Osteocyte (in vitro differentiated cells): ENCODE data around the gene FGF5. TPM values are rescaled to one million over a fixed set of nuclear protein-coding genes. Genes with fewer than 3 reads are reported as not detected.
A peak's percentile ranks its signal among the peaks of the same experiment; 100 is the strongest.

Experiments used
- DNase-seq: peaks from one replicate; pipeline ENCODE4 v3.0.0; 2021; ENCODE audit warnings: mixed read lengths; ENCODE audit not compliant: unreplicated experiment; ENCODE audit errors: extremely low spot score
- H3K27ac Mint-ChIP-seq: one replicate; pipeline ENCODE4 v1.8.0; 2021; ENCODE audit warnings: mild to moderate bottlenecking, mixed read lengths; ENCODE audit not compliant: unreplicated experiment
- H3K27me3 Mint-ChIP-seq: one replicate; pipeline ENCODE4 v1.8.0; 2021; ENCODE audit warnings: mixed read lengths; ENCODE audit not compliant: unreplicated experiment
- H3K36me3 Mint-ChIP-seq: one replicate; pipeline ENCODE4 v1.8.0; 2021; ENCODE audit warnings: mixed read lengths; ENCODE audit not compliant: unreplicated experiment
- H3K4me1 Mint-ChIP-seq: one replicate; pipeline ENCODE4 v1.8.0; 2021; ENCODE audit warnings: mixed read lengths; ENCODE audit not compliant: unreplicated experiment
- H3K4me3 Mint-ChIP-seq: one replicate; pipeline ENCODE4 v1.8.0; 2021; ENCODE audit warnings: mild to moderate bottlenecking, moderate library complexity, mixed read lengths; ENCODE audit not compliant: unreplicated experiment
- H3K9me3 Mint-ChIP-seq: one replicate; pipeline ENCODE4 v1.8.0; 2021; ENCODE audit warnings: mixed read lengths; ENCODE audit not compliant: unreplicated experiment
- total RNA-seq: library from RNA; stranded (reverse); gene quantifications from 2 replicates; pipeline ENCODE4 v1.2.1, GENCODE V29; 2021
- TF ChIP-seq, protein P1 (sequence below): fragments of 200-600 bp; sonication (generic); IDR thresholded peaks from 2 replicates; pipeline ENCODE4 v1.5.0; 2021; ENCODE audit warnings: antibody characterized with exemption, mild to moderate bottlenecking, moderate library complexity

FGF5 gene
- total RNA-seq, 1 donor from 2014 or later: 8.2 TPM

GRCh38 chr4:80321341-80321740, 54.9 kb downstream of the FGF5 start:
- DNase-seq: no peak
- H3K4me3 Mint-ChIP-seq: no peak overlapping the region
- peaks cover 2% of the 10 kb centered on the region for H3K27me3 Mint-ChIP-seq
- H3K36me3 Mint-ChIP-seq: no peaks in the 10 kb centered on the region
- no peak overlapping the region for H3K27ac Mint-ChIP-seq
- peaks cover 19% of the 10 kb centered on the region for H3K4me1 Mint-ChIP-seq
- no peaks in the 10 kb centered on the region for H3K9me3 Mint-ChIP-seq
- TF ChIP-seq, protein P1, sequence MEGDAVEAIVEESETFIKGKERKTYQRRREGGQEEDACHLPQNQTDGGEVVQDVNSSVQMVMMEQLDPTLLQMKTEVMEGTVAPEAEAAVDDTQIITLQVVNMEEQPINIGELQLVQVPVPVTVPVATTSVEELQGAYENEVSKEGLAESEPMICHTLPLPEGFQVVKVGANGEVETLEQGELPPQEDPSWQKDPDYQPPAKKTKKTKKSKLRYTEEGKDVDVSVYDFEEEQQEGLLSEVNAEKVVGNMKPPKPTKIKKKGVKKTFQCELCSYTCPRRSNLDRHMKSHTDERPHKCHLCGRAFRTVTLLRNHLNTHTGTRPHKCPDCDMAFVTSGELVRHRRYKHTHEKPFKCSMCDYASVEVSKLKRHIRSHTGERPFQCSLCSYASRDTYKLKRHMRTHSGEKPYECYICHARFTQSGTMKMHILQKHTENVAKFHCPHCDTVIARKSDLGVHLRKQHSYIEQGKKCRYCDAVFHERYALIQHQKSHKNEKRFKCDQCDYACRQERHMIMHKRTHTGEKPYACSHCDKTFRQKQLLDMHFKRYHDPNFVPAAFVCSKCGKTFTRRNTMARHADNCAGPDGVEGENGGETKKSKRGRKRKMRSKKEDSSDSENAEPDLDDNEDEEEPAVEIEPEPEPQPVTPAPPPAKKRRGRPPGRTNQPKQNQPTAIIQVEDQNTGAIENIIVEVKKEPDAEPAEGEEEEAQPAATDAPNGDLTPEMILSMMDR: no peak

DNA sequence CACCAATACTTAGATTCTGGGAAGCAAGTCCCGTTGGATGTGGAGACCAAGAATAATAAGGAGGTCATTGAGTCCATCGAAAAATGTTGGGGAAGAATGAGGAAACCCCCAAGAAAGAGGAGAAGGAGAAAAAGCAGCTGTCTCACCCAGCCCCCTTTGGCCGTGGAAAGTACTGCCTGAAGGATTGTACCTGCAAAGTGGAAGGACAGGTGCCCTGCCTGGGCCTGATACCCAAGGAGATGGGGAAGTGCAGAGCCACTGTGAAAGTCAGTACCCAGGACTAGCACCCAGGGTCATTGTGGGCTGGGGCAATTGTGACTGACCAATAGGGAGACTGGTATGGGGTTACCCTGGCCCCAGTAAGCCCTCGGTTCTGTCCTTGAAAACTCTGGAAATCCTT, 55.3 kb downstream of the FGF5 start:
- Mint-ChIP-seq H3K27me3 (peaks cover 2% of the 10 kb centered on the region), H3K4me3 (no peak overlapping the region), H3K27ac (no peak overlapping the region), H3K36me3 (no peaks in the 10 kb centered on the region), H3K4me1 (peaks cover 19% of the 10 kb centered on the region), H3K9me3 (no peaks in the 10 kb centered on the region)
- no peak for DNase-seq
- TF ChIP-seq, protein P1: no peak

DNA sequence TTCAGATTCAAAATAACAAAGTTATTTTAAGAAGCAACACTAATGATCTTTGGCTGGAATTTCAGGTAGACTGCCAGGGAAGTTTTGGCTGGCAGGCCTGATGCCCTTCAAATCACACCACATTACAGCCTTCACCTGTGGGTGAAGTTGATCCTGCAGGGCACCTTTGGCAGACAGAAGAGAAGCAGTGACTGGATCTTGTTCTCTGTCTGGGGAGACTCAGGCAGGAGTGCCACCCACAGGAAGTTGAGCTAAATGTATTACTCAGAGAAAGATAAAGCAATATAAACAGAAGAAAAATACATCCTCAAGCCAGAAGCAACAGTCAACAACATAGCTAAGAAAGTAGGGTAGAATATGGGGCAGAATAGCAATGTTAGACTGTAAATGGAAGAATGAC, 56.3 kb downstream of the FGF5 start:
- H3K4me3 Mint-ChIP-seq: no peak overlapping the region

DNA sequence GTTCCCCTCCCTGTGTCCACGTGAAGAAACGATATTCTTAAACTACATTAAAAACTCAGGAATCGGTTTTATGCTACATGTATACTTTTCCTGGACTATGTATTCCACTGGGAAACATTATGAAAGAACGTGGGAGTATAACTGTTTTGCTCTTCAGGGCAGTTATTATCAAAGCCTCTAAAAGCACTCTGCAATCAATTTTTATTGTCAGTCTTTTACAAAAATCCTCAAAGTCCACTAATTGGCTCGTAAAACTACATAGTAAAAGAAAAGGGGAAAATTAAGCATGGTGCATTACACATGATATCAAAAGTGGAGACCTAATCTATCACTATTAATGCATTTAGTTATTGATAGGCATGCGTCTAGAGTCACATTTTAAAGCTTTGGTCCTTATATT, 57.7 kb downstream of the FGF5 start:
- Mint-ChIP-seq H3K4me1 (peaks cover 10% of the 10 kb centered on the region), H3K27me3 (peaks cover 3% of the 10 kb centered on the region), H3K9me3 (no peaks in the 10 kb centered on the region), H3K27ac (no peak overlapping the region), H3K36me3 (no peaks in the 10 kb centered on the region), H3K4me3 (no peak overlapping the region)
- TF ChIP-seq, protein P1: no peak
- no peak for DNase-seq

More for the DNA sequence above, 56.3 kb downstream of the FGF5 start:
- Mint-ChIP-seq H3K27ac (no peak overlapping the region), H3K36me3 (no peaks in the 10 kb centered on the region), H3K27me3 (peaks cover 2% of the 10 kb centered on the region), H3K9me3 (no peaks in the 10 kb centered on the region), H3K4me1 (peaks cover 16% of the 10 kb centered on the region)
- no peak for DNase-seq
- TF ChIP-seq, protein P1: peak; percentile 61

DNA sequence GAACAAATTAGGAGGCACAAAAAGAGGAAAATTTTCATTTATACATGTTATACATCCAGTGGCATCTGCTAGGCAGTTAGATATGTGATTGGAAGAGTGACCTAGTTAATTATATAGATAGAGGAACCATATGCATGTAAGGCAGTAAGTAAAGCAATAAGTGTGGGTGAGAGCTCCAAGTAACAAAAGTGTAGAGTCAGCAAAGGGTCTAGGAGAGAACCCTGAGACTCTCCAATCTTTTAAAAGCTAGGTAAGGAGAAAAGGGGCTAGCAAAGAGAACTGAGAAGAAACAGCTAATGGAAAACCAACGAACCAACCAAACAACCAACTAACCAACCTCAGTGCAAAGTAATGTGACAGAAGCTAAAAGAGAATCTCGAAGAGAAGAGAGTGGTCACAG, 65.2 kb downstream of the FGF5 start:
- Mint-ChIP-seq H3K4me1 (peaks cover 11% of the 10 kb centered on the region), H3K36me3 (no peaks in the 10 kb centered on the region), H3K4me3 (no peak overlapping the region), H3K9me3 (no peaks in the 10 kb centered on the region), H3K27me3 (peaks cover 14% of the 10 kb centered on the region), H3K27ac (no peak overlapping the region)
- TF ChIP-seq, protein P1: no peak
- no peak for DNase-seq
